Liver (tissue), 5 donors: ENCODE data around the gene HARS1. TPM values are rescaled to one million over a fixed set of nuclear protein-coding genes. Genes with fewer than 3 reads are reported as not detected.

ENCODE experiments used
- polyA plus RNA-seq, 2 donors: library from polyadenylated mRNA; stranded (reverse) in 1 of 2; unstranded in 1 of 2; fragments of 200-250 nt in 1 of 2; fragments of >200 nt in 1 of 2; fragmentation: Nextera tagmentation in 1 of 2; extraction: Ambion mirVana in 1 of 2; gene quantifications; one replicate each; pipeline versions ENCODE4 v1.2.1 to v1.2.3, GENCODE V29; 2013 to 2015
- small RNA-seq: library from RNA; depleted of rRNA; stranded (forward); fragments of <200 nt; gene quantifications from one replicate; pipeline ENCODE3, GENCODE V24; 2014
- total RNA-seq, 2 donors: library from RNA; depleted of rRNA; stranded (reverse); fragments of >200 nt; gene quantifications; one replicate each; pipeline ENCODE4 v1.2.3, GENCODE V29; 2014
- donor health status: healthy.
- donor health status: healthy.
- donor health status: healthy.

HARS1 gene
- total and polyA plus RNA-seq, 4 donors = 31.2 to 57.1 (median 37.3) TPM

Small RNAs within 50 kb of the gene (small RNA-seq; reads per million reads assigned to genes)
- gene VTRNA1-1 (16.2 reads per million, percentile 95 among the genes with 10 or more reads in this experiment), gene VTRNA1-2 (0.80 reads per million, percentile 72 among the genes with 10 or more reads in this experiment), gene VTRNA1-3 (0.38 reads per million, percentile 41 among the genes with 10 or more reads in this experiment)

Other genes with a start within 250 kb of the HARS1 start
- gene EIF4EBP3, start 143.7 kb downstream of the HARS1 start, total RNA-seq = 1 to 10 TPM; 1.4 to 1.5 TPM
- 10 to 100 TPM; 14.6 to 55.8 TPM for gene EIF4EBP3, start 143.7 kb downstream of the HARS1 start, polyA plus RNA-seq
- gene SRA1, start 133.9 kb downstream of the HARS1 start, total RNA-seq = 10 to 100 TPM; 12.9 to 18.7 TPM
- 10 to 100 TPM; 20.9 to 41.1 TPM for gene SRA1, start 133.9 kb downstream of the HARS1 start, polyA plus RNA-seq
- 10 to 100 TPM in 1 of 2 donors, 1 to 10 TPM in 1; 4.6 to 29.1 TPM for gene APBB3, start 126.8 kb downstream of the HARS1 start, total RNA-seq
- gene APBB3, start 126.8 kb downstream of the HARS1 start, polyA plus RNA-seq = 10 to 100 TPM; 10.1 to 40.5 TPM
- 10 to 100 TPM; 17.5 to 31.5 TPM for gene SLC35A4, start 126.5 kb downstream of the HARS1 start, total RNA-seq
- gene SLC35A4, start 126.5 kb downstream of the HARS1 start, polyA plus RNA-seq = 10 to 100 TPM; 21.7 to 37.0 TPM
- 100 to 1,000 TPM in 1 of 2 donors, 10 to 100 TPM in 1; 61.0 to 297 TPM for gene CD14, start 58.2 kb downstream of the HARS1 start, total RNA-seq
- gene CD14, start 58.2 kb downstream of the HARS1 start, polyA plus RNA-seq = 100 to 1,000 TPM; 277 to 343 TPM
- 10 to 100 TPM; 14.1 to 55.9 TPM for gene TMCO6, start 51.9 kb downstream of the HARS1 start, total RNA-seq
- 10 to 100 TPM; 12.6 to 23.3 TPM for gene TMCO6, start 51.9 kb downstream of the HARS1 start, polyA plus RNA-seq
- gene NDUFA2, start 43.7 kb downstream of the HARS1 start, total RNA-seq = 10 to 100 TPM; 23.3 to 44.3 TPM
- 100 to 1,000 TPM in 1 of 2 donors, 10 to 100 TPM in 1; 91.3 to 160 TPM for gene NDUFA2, start 43.7 kb downstream of the HARS1 start, polyA plus RNA-seq
- gene IK, start 43.5 kb downstream of the HARS1 start, total RNA-seq = 10 to 100 TPM; 42.5 to 45.7 TPM
- 10 to 100 TPM; 30.8 to 41.8 TPM for gene IK, start 43.5 kb downstream of the HARS1 start, polyA plus RNA-seq
- 10 to 100 TPM; 12.0 to 18.2 TPM for gene WDR55, start 26.5 kb downstream of the HARS1 start, total RNA-seq
- gene WDR55, start 26.5 kb downstream of the HARS1 start, polyA plus RNA-seq = 10 to 100 TPM in 1 of 2 donors, 1 to 10 TPM in 1; 10.0 to 11.4 TPM
- gene DND1, start 17.8 kb downstream of the HARS1 start, total RNA-seq = under 1 TPM; 0.37 to 0.92 TPM
- under 1 TPM in 1 of 2 donors, not detected in 1; 0.29 TPM for gene DND1, start 17.8 kb downstream of the HARS1 start, polyA plus RNA-seq
- 10 to 100 TPM; 10.8 to 16.3 TPM for gene HARS2, start 85 bp upstream of the HARS1 start, total RNA-seq
- 10 to 100 TPM in 1 of 2 donors, 1 to 10 TPM in 1; 8.6 to 10.7 TPM for gene HARS2, start 85 bp upstream of the HARS1 start, polyA plus RNA-seq
- gene ZMAT2, start 9.1 kb upstream of the HARS1 start, total RNA-seq = 10 to 100 TPM; 16.4 to 27.5 TPM
- 10 to 100 TPM; 14.5 to 34.3 TPM for gene ZMAT2, start 9.1 kb upstream of the HARS1 start, polyA plus RNA-seq
- gene PCDHA1, start 94.8 kb upstream of the HARS1 start, total RNA-seq = not detected
- gene PCDHA1, start 94.8 kb upstream of the HARS1 start, polyA plus RNA-seq = not detected
- gene PCDHA2, start 103.5 kb upstream of the HARS1 start, total RNA-seq = not detected
- not detected for gene PCDHA2, start 103.5 kb upstream of the HARS1 start, polyA plus RNA-seq
- under 1 TPM in 1 of 2 donors, not detected in 1; 0.05 TPM for gene PCDHA3, start 109.7 kb upstream of the HARS1 start, total RNA-seq
- not detected for gene PCDHA3, start 109.7 kb upstream of the HARS1 start, polyA plus RNA-seq
- under 1 TPM; 0.08 to 0.09 TPM for gene PCDHA4, start 115.7 kb upstream of the HARS1 start, total RNA-seq
- under 1 TPM; 0.01 to 0.06 TPM for gene PCDHA4, start 115.7 kb upstream of the HARS1 start, polyA plus RNA-seq
- under 1 TPM in 1 of 2 donors, not detected in 1; under 0.01 TPM for gene PCDHA5, start 130.2 kb upstream of the HARS1 start, total RNA-seq
- gene PCDHA5, start 130.2 kb upstream of the HARS1 start, polyA plus RNA-seq = not detected
- under 1 TPM in 1 of 2 donors, not detected in 1; 0.08 TPM for gene PCDHA6, start 136.6 kb upstream of the HARS1 start, total RNA-seq
- gene PCDHA6, start 136.6 kb upstream of the HARS1 start, polyA plus RNA-seq = under 1 TPM in 1 of 2 donors, not detected in 1; 0.02 TPM
- gene PCDHA7, start 142.9 kb upstream of the HARS1 start, total RNA-seq = under 1 TPM in 1 of 2 donors, not detected in 1; 0.05 TPM
- gene PCDHA7, start 142.9 kb upstream of the HARS1 start, polyA plus RNA-seq = under 1 TPM in 1 of 2 donors, not detected in 1; 0.05 TPM
- gene PCDHA8, start 149.8 kb upstream of the HARS1 start, total RNA-seq = under 1 TPM in 1 of 2 donors, not detected in 1; under 0.01 TPM
- gene PCDHA8, start 149.8 kb upstream of the HARS1 start, polyA plus RNA-seq = not detected
- under 1 TPM in 1 of 2 donors, not detected in 1; under 0.01 TPM for gene PCDHA9, start 157.0 kb upstream of the HARS1 start, total RNA-seq
- gene PCDHA9, start 157.0 kb upstream of the HARS1 start, polyA plus RNA-seq = not detected
- under 1 TPM in 1 of 2 donors, not detected in 1; under 0.01 TPM for gene PCDHA10, start 164.5 kb upstream of the HARS1 start, total RNA-seq
- gene PCDHA10, start 164.5 kb upstream of the HARS1 start, polyA plus RNA-seq = under 1 TPM in 1 of 2 donors, not detected in 1; 0.01 TPM
- gene PCDHA11, start 177.6 kb upstream of the HARS1 start, total RNA-seq = under 1 TPM in 1 of 2 donors, not detected in 1; under 0.01 TPM
- under 1 TPM; 0.05 to 0.19 TPM for gene PCDHA11, start 177.6 kb upstream of the HARS1 start, polyA plus RNA-seq
- under 1 TPM in 1 of 2 donors, not detected in 1; 0.08 TPM for gene PCDHA12, start 183.9 kb upstream of the HARS1 start, total RNA-seq
- under 1 TPM in 1 of 2 donors, not detected in 1; 0.01 TPM for gene PCDHA12, start 183.9 kb upstream of the HARS1 start, polyA plus RNA-seq
- under 1 TPM in 1 of 2 donors, not detected in 1; 0.17 TPM for gene PCDHA13, start 190.8 kb upstream of the HARS1 start, total RNA-seq
- gene PCDHA13, start 190.8 kb upstream of the HARS1 start, polyA plus RNA-seq = under 1 TPM; 0.03 to 0.07 TPM
- under 1 TPM; under 0.01 to 0.25 TPM for gene PCDHAC1, start 234.9 kb upstream of the HARS1 start, total RNA-seq
- gene PCDHAC1, start 234.9 kb upstream of the HARS1 start, polyA plus RNA-seq = under 1 TPM in 1 of 2 donors, not detected in 1; 0.13 TPM